GM19397 (cell line): Measurements from ENCODE around the gene GJC2.
"Not testable (repeated sequence)": the region's sequence is repeated elsewhere in the genome, so short reads cannot be mapped to it uniquely, and the experiment has no call there.

Experiments used
- ATAC-seq: cut with Tn5 transposase; IDR thresholded peaks from one replicate; pipeline ENCODE4 v1.9.1; 2021; ENCODE audit warnings: mild to moderate bottlenecking, moderate library complexity; ENCODE audit not compliant: unreplicated experiment

The GJC2 gene

GRCh38 chr1:228184152-228184551 is 34.4 kb downstream of the GJC2 start:
- ATAC-seq: no peak

- no peak for ATAC-seq
These were observed 35.9 kb downstream of the GJC2 start for GRCh38 chr1:228185641-228185965.

GRCh38 chr1:228188249-228188648 is 38.5 kb downstream of the GJC2 start:
- ATAC-seq: not testable (repeated sequence)

- ATAC-seq: no peak
These were observed 40.5 kb downstream of the GJC2 start for GRCh38 chr1:228190182-228190581.

DNA sequence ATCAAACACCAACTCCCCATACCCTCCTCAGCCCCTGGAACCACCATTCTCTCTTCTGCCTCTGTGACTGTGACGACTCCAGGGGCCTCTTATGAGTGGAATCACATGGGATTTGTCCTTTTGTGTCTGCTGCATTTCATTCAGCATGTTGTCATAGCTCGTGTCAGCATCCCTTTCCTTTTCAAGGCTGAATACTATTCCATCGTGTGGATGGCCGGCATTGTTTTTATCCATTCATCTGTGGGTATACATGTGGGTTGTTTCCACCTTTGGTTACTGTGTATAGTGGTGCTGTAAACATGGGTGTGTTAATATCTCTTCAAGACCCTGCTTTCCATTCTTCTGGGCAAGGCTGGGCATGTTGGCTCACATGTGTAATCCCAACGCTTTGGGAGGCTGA is 41.0 kb downstream of the GJC2 start:
- ATAC-seq: no peak

- ATAC-seq: no peak
These were observed 44.7 kb downstream of the GJC2 start for GRCh38 chr1:228194436-228194835.

- ATAC-seq: no peak
These were observed 45.4 kb downstream of the GJC2 start for GRCh38 chr1:228194921-228195812.

DNA sequence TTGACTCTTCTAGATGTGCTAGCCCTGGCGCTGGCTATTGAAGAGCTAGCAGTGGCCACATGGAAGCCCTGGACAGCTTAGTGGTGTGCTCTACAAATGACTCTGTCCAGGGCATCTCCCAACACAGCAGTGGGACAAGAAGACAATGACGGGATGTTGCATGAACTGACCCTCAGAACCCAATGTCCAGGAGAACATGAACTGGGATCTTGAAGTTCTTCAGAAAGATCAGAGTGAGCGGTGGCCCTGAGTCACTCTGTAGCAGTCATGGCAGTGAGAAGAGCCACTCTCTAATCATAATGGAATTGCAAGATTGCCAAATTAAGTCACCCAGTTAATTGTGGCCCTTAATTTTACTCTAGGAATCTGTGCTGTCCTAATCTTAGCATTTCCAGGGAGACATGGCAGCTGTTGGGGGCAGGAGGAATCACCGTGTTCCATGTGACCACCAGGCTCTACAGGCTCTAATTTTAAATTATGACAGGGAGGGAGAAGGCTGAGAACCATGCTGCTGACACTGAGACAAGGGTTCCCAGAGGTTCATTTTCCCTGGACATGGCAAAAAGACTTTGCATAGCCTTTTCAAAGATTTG is 47.9 kb downstream of the GJC2 start:
- ATAC-seq: no peak

- no peak for ATAC-seq
These were observed 49.4 kb downstream of the GJC2 start for GRCh38 chr1:228198977-228199590.

DNA sequence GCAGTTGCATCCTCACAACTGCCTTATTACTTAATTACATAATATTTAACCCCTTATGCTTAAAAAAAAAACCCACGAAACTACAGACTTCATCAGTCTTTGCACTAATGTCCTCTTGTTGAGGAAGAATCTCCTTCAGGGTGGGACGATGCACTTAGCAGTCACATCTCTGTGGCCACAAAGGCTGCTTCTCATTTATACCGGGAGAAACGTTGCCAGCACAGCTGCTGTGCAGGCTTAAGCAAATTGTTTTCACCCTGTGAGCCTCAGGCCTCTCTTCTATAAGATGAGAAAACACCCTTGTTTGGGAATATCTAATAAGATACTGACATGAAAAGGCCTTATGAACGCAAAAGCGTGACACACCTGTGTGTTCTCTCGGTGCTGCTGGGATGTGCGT is 55.2 kb downstream of the GJC2 start:
- no peak for ATAC-seq

DNA sequence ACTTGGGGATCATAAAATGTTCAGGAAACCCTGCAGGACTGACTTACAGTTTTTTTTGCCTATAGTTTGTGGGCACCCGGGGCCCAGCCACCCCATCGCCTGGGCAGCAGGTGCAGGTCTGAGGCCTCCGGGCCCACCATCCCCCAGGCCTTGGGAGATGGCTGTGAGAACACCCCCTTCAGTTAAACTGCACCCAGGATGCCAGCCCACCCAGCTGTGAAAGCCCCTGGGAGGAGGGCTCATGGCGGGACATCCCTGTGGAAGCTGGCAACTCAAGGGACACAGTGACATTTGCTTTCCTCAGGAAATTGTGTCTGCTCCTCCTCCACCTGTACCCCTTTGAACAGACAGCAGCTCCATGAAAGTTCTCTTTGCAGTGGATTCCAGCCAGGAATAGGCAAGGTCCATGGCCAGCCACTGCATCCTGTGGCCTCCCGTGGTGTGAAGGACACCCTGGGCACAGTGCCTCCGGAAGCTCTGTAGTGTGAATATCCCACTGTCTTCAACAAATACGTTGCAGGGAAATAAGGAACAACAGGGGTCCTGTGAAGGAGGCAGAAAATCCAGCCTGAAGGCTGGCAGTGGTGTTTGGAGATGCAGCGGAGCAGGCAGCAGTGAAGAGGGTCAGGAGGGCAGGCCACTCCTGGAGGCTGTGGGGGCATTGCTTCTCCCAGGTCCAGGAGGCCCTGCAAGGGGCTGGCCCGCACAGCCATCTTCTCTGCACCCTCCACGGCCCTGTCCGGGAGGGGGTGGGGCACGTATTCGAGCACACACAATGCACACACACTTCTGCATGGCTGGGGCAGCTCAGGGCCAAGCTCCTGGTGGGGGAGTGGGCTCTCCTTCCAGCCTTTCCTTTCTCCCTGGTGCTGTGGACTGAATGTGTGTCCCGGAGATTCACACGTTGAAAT is 56.1 kb downstream of the GJC2 start:
- ATAC-seq: no peak

- no peak for ATAC-seq
These were observed 57.0 kb downstream of the GJC2 start for GRCh38 chr1:228206582-228207351.

DNA sequence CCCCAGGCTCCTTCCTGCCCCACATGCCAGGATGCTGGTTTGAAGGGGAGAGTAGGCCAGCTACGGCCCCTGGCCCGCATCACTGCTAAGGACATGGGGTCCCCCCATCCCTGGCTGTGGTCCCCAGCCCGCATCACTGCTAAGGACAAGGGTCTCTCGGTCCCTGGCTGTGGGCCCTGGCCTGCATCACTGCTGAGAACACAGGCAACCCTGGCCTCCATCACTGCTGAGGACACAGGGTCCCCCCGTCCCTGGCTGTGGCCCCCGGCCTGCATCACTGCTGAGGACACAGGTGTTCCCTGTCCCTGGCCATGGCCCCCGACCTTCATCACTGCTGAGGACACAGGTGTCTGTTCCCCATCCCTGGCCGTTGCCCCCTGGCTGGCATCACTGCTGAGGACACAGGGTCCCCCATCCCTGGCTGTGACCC is 57.7 kb downstream of the GJC2 start:
- no peak for ATAC-seq

DNA sequence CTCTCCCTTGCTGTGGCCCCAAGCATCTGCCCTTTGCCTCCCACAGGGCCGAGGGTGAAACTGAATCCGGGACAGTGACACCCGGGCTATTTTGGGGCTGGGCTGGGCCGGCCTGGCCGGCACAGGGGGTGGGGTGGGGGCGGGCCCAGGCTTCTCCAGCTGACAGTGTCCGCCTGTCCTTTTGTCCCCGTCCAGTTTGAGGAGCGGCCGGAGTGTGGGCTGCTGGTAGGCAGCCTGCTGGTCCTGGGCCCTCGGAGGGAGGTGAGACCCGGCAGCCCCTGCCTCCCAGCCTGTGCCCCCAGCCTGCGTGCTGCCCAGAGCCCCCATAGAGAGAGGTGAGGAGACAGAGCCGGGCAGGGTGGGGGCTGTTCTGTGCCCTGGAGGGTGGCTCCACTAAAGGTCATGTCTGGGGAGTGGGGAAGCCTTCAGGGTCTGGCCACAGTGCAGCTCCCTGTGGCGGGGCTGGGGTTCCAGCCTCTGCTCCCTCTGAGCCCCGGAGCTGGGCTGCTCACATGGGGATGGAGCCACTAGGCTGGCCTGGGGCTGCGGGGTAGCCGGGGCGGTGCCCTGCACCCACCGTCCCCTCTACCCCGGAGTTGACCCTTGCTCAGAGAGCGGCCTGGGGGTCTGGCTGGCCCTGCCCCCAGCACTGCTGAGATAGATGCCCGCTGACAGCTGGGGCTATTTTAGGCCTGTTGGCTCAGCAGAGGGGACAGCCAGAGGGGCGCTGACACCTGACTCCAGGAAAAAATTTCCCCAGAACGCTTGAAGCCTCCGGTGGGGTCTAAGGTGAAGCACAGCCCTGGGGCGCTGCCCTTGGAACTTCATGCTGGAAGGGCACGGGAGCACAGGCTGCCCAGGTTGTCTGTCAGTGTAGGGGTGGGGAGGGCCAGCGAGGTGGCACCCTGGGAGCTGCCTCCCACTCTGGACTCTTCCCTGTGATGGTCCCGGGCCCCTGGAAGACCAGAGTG is 58.4 kb downstream of the GJC2 start, which contains the start of gene OBSCN:
OBSCN (plus strand) TSS at position 194 of the 971 bp plus-strand sequence. CDS start 3,740 bp downstream, outside the sequence.
- ATAC-seq: no peak

DNA sequence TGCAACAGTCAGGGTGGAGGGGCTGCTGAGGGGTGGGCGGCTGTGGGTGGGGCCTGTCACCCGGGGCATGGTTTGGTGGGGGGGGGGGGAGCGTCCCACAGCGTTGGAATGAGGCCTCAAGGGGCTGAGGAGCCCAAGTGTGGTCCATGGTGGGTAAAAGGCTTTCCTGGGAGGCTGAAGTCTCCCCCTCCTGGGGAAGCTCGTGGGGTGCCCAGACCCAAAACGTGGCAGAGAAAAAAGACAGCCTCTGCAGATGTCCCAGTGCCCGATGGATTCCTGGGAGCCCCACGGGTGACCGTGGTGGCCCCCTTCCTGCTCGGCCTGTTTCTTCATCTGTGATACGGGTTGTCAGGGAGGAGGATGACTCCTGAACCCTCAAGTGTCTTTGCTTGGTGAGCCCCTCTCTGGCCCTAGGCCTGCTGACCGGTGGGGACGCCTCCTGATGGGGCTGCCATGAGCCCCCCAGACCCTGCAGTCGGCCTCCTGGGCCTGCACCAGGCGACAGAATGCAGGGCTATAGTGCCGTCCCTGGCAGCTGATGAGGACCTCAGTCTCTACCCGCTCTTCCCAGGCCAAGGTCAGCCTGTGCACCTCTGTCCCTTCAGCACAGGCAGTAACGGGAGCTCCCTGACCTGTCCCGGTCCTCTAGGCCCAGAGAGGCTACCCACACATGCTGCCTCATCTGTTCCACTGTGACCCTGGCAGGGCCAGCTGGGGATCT is 59.3 kb downstream of the GJC2 start:
- no peak for ATAC-seq
